Smooth muscle cell of the coronary artery (primary cell): ENCODE data around the gene COP1. TPM values are rescaled to one million over a fixed set of nuclear protein-coding genes. Genes with fewer than 3 reads are reported as not detected.

Experiments used
- total RNA-seq: library from RNA; depleted of rRNA; stranded (reverse); fragments of >200 nt; gene quantifications from 2 replicates; pipeline ENCODE4 v1.2.3, GENCODE V29; 2014; ENCODE audit warnings: low replicate concordance

Gene COP1
- 31.9 and 39.2 TPM in 2 replicates for total RNA-seq

GRCh38 chr1:176206961-176207902 lies at the start of gene COP1:
Gene COP1, minus strand, starts transcription at chr1:176207286. Its CDS starts 308 bp downstream, at chr1:176206978.

